HL-60 (cell line): ENCODE data around the gene DTD1.

ENCODE experiments used
- DNase-seq, 2 experiments: peaks; one replicate each; pipeline ENCODE4 v3.0.0-alpha.2; 2010 to 2020; ENCODE audit warnings: low read depth in 1 of 2, low spot score in 1 of 2
- H3K27ac ChIP-seq: fragments of 250-450 bp; sonication (Bioruptor Pico); replicated peaks from 2 replicates; pipeline ENCODE4 v1.5.1; 2020; ENCODE audit warnings: mild to moderate bottlenecking, moderate library complexity
- H3K27me3 ChIP-seq: fragments of 250-450 bp; sonication (Bioruptor Pico); 2 replicates; pipeline ENCODE4 v1.5.1; 2021; ENCODE audit warnings: mild to moderate bottlenecking, moderate library complexity; ENCODE audit not compliant: insufficient read depth, poor library complexity, severe bottlenecking
- H3K4me3 ChIP-seq: replicated peaks from 2 replicates; pipeline ENCODE4 v1.5.1; 2011; ENCODE audit warnings: mild to moderate bottlenecking, control low read depth, low read length; ENCODE audit not compliant: insufficient read depth
- CTCF ChIP-seq: IDR thresholded peaks from one replicate; pipeline ENCODE4 v1.5.1; 2011; ENCODE audit warnings: low read length, control low read depth, inconsistent platforms; ENCODE audit not compliant: insufficient read depth
- GABPA ChIP-seq: IDR thresholded peaks from 2 replicates; pipeline ENCODE4 v1.6.1; 2012; ENCODE audit warnings: low read depth
- POLR2AphosphoS5 ChIP-seq: IDR thresholded peaks from 2 replicates; pipeline ENCODE4 v1.6.1; 2012; ENCODE audit warnings: low read depth
- REST ChIP-seq: IDR thresholded peaks from 2 replicates; pipeline ENCODE4 v1.6.1; 2012; ENCODE audit warnings: low read depth; ENCODE audit not compliant: insufficient replicate concordance
- SPI1 ChIP-seq: IDR thresholded peaks from 2 replicates; pipeline ENCODE4 v1.6.1; 2012; ENCODE audit warnings: low read depth, mild to moderate bottlenecking, borderline replicate concordance

Gene DTD1

GRCh38 chr20:18571578-18571977 is 16.3 kb upstream of the DTD1 start:
- Histone ChIP-seq H3K27me3 (no peaks in the 10 kb centered on the region), H3K4me3 (no peak overlapping the region), H3K27ac (no peak overlapping the region)
- DNase-seq = peak in 1 of 2 experiments; percentile 35
- peak; percentile 84 for TF ChIP-seq SPI1
- no peak for TF ChIP-seq GABPA
- TF ChIP-seq REST = no peak

GRCh38 chr20:18577942-18578341 is 9.9 kb upstream of the DTD1 start:
- no peak for DNase-seq
- TF ChIP-seq SPI1 (no peak), GABPA (no peak), CTCF (no peak), POLR2AphosphoS5 (no peak), REST (no peak)
- no peak overlapping the region for H3K4me3 ChIP-seq
- H3K27me3 ChIP-seq = no peaks in the 10 kb centered on the region
- no peak overlapping the region for H3K27ac ChIP-seq

GRCh38 chr20:18578581-18578980 is 9.3 kb upstream of the DTD1 start:
- no peaks in the 10 kb centered on the region for H3K27me3 ChIP-seq
- DNase-seq = no peak

More at GRCh38 chr20:18578581-18578980, 9.3 kb upstream of the DTD1 start:
- TF ChIP-seq CTCF (no peak), GABPA (no peak), REST (no peak), SPI1 (no peak), POLR2AphosphoS5 (no peak)
- Histone ChIP-seq H3K4me3 (no peak overlapping the region), H3K27ac (peak overlapping the region; percentile 30; the same call in 1 of the 2 replicates)
